Keratinocyte (primary cell): ENCODE data around the gene CWF19L1.
"Not testable (repeated sequence)": the region's sequence is repeated elsewhere in the genome, so short reads cannot be mapped to it uniquely, and the experiment has no call there.

ENCODE experiments used
- CTCF ChIP-seq, 3 experiments: IDR thresholded peaks in 1 of 3; conservative IDR thresholded peaks in 1 of 3; optimal IDR thresholded peaks in 1 of 3; 2 replicates in 2 of 3; 3 replicates in 1 of 3; pipeline versions ENCODE3 to v1.5.1; 2011; ENCODE audit warnings: low read length in 3 of 3, mild to moderate bottlenecking in 3 of 3, moderate library complexity in 2 of 3, control low read depth in 1 of 3, inconsistent platforms in 1 of 3; ENCODE audit not compliant: insufficient read depth in 2 of 3; ENCODE audit errors: extremely low read depth in 1 of 3
- EZH2 ChIP-seq: IDR thresholded peaks from one replicate; pipeline ENCODE4 v1.6.1; 2012; ENCODE audit warnings: inconsistent platforms, mild to moderate bottlenecking, low read length, moderate library complexity

- TF ChIP-seq CTCF (optimal IDR thresholded peaks at IDR 0.05 in 1 of 3, IDR thresholded peaks at IDR 0.05 in 1 of 3, conservative IDR thresholded peaks at IDR 0.05 in 1 of 3; ENCODE audit: extremely low read depth in 1 of 3, insufficient read depth in 2 of 3, low read length in 3 of 3); EZH2: not testable (repeated sequence)
Measured at GRCh38 chr10:100285326-100285725, 17.9 kb upstream of the CWF19L1 start.
